ENCODE results near the gene CNOT1.
"Not testable (repeated sequence)": the region's sequence is repeated elsewhere in the genome, so short reads cannot be mapped to it uniquely, and the experiment has no call there.

CNOT1 gene

GRCh38 chr16:58614212-58614611 is 15.4 kb downstream of the CNOT1 start:
- no peaks in the 10 kb centered on the region for H3K27me3 ChIP-seq (ENCODE audit: control insufficient read depth, insufficient read depth, low read length)
- no peaks in the 10 kb centered on the region; the same call in 1 of the 2 replicates for H3K9me3 ChIP-seq (ENCODE audit: control insufficient read depth, insufficient read depth, low read depth, low read length)
- peaks cover 46% of the 10 kb centered on the region for H3K36me3 ChIP-seq (ENCODE audit: control insufficient read depth, insufficient read depth, low read length)
- H3K9ac ChIP-seq (ENCODE audit: low read length) = no peak overlapping the region
- no peak overlapping the region for H3K4me3 ChIP-seq (ENCODE audit: low read depth, low read length)
- H3K4me1 ChIP-seq (ENCODE audit: control insufficient read depth, insufficient read depth, low read length) = no peaks in the 10 kb centered on the region
- no peak overlapping the region for H3K27ac ChIP-seq (ENCODE audit: low read depth, low read length)

DNA sequence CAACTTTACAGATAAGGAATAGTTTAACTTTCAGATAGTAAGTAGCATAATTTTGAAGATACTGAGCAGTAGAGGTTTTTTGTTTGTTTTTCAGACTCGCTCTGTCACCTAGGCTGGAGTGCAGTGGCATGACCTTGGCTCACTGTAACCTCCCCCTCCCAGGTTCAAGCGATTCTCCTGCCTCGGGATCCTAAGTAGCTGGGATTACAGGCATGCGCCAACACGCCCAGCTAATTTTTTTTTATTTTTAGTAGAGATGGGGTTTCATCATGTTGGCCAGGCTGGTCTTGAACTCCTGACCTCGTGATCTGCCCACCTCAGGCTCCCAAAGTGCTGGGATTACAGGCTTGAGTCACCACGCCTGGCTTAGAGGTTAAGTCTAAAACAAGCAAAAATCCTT is 16.7 kb downstream of the CNOT1 start:
- peaks cover 39% of the 10 kb centered on the region for H3K36me3 ChIP-seq (ENCODE audit: control insufficient read depth, insufficient read depth, low read length)
- not testable (repeated sequence) for H3K9ac ChIP-seq (ENCODE audit: low read length); H3K27me3 ChIP-seq (ENCODE audit: control insufficient read depth, insufficient read depth, low read length); H3K9me3 ChIP-seq (ENCODE audit: control insufficient read depth, insufficient read depth, low read depth, low read length); H3K4me3 ChIP-seq (ENCODE audit: low read depth, low read length); H3K4me1 ChIP-seq (ENCODE audit: control insufficient read depth, insufficient read depth, low read length)
- peak overlapping the region; percentile 18; the same call in 1 of the 2 replicates for H3K27ac ChIP-seq (ENCODE audit: low read depth, low read length)

DNA sequence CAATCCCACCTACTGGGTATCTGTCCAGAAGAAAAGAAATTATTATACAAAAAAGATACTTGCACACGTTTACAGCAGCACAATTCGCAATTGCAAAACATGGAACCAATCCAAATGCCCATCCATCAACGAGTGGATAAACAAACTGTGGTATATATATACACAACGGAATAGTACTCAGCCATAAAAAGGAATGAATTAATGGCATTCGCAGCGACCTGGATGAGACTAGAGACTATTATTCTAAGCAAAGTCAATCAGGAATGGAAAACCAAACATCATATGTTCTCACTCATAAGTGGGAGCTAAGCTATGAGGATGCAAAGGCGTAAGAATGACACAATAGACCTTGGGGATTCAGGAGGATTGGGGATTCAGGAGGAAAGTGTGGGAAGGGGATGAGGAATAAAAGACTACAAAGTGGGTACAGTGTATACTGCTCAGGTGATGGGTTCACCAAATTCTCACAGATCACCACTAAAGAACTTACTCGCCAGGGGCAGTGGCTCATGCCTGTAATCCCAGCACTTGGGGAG is 21.0 kb downstream of the CNOT1 start:
- Histone ChIP-seq H3K4me3 (ENCODE audit: low read depth, low read length) (no peak overlapping the region), H3K9me3 (ENCODE audit: control insufficient read depth, insufficient read depth, low read depth, low read length) (no peaks in the 10 kb centered on the region; the same call in 1 of the 2 replicates), H3K36me3 (ENCODE audit: control insufficient read depth, insufficient read depth, low read length) (peaks cover 37% of the 10 kb centered on the region), H3K9ac (ENCODE audit: low read length) (no peak overlapping the region), H3K27me3 (ENCODE audit: control insufficient read depth, insufficient read depth, low read length) (no peaks in the 10 kb centered on the region), H3K27ac (ENCODE audit: low read depth, low read length) (no peak overlapping the region), H3K4me1 (ENCODE audit: control insufficient read depth, insufficient read depth, low read length) (no peaks in the 10 kb centered on the region)

GRCh38 chr16:58605562-58605961 is 24.1 kb downstream of the CNOT1 start:
- H3K36me3 ChIP-seq (ENCODE audit: control insufficient read depth, insufficient read depth, low read length) = peaks cover 35% of the 10 kb centered on the region
- H3K9me3 ChIP-seq (ENCODE audit: control insufficient read depth, insufficient read depth, low read depth, low read length) = no peaks in the 10 kb centered on the region; the same call in 1 of the 2 replicates
- no peak overlapping the region for H3K4me3 ChIP-seq (ENCODE audit: low read depth, low read length)
- no peak overlapping the region for H3K27ac ChIP-seq (ENCODE audit: low read depth, low read length)
- no peaks in the 10 kb centered on the region for H3K27me3 ChIP-seq (ENCODE audit: control insufficient read depth, insufficient read depth, low read length)
- no peaks in the 10 kb centered on the region for H3K4me1 ChIP-seq (ENCODE audit: control insufficient read depth, insufficient read depth, low read length)
- H3K9ac ChIP-seq (ENCODE audit: low read length) = no peak overlapping the region

- H3K36me3 ChIP-seq (ENCODE audit: control insufficient read depth, insufficient read depth, low read length) = peaks cover 84% of the 10 kb centered on the region
- H3K4me1 ChIP-seq (ENCODE audit: control insufficient read depth, insufficient read depth, low read length) = no peaks in the 10 kb centered on the region
- peaks cover 3% of the 10 kb centered on the region; the same call in 1 of the 2 replicates for H3K9me3 ChIP-seq (ENCODE audit: control insufficient read depth, insufficient read depth, low read depth, low read length)
- H3K4me3 ChIP-seq (ENCODE audit: low read depth, low read length) = no peak overlapping the region
- H3K27me3 ChIP-seq (ENCODE audit: control insufficient read depth, insufficient read depth, low read length) = no peaks in the 10 kb centered on the region
- H3K27ac ChIP-seq (ENCODE audit: low read depth, low read length) = no peak overlapping the region
- no peak overlapping the region for H3K9ac ChIP-seq (ENCODE audit: low read length)
These were observed 38.5 kb downstream of the CNOT1 start for GRCh38 chr16:58591083-58591482.

DNA sequence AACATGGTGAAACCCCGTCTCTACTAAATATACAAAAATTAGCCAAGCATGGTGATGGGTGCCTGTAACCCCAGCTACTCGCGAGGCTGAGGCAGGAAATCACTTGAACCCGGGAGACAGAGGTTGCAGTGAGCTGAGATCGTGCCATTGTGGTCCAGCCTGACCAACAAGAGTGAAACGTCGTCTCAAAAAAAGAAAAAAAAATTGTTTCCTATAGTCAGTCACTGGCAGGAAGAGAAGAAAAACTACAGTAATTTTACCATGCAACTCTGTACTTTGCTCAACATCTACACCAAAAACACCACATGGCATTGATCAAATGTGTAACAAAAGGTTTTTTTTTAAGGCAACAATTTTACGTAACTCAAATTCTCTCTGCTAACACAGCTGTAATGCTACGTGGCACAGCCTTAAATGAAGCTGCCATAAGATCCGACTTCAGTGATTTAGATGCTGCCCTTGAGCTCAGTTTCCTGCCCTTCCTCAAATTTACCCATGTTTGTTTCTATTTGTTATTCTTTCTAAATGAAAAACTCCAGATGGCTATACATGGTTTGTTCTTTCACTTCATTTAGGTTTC is 40.2 kb downstream of the CNOT1 start:
- Histone ChIP-seq H3K9ac (ENCODE audit: low read length) (no peak overlapping the region), H3K4me1 (ENCODE audit: control insufficient read depth, insufficient read depth, low read length) (no peaks in the 10 kb centered on the region), H3K9me3 (ENCODE audit: control insufficient read depth, insufficient read depth, low read depth, low read length) (peaks cover 3% of the 10 kb centered on the region; the same call in 1 of the 2 replicates), H3K36me3 (ENCODE audit: control insufficient read depth, insufficient read depth, low read length) (peaks cover 89% of the 10 kb centered on the region), H3K27me3 (ENCODE audit: control insufficient read depth, insufficient read depth, low read length) (no peaks in the 10 kb centered on the region), H3K4me3 (ENCODE audit: low read depth, low read length) (no peak overlapping the region), H3K27ac (ENCODE audit: low read depth, low read length) (no peak overlapping the region)

- H3K4me3 ChIP-seq (ENCODE audit: low read depth, low read length) = no peak overlapping the region
- no peak overlapping the region for H3K9ac ChIP-seq (ENCODE audit: low read length)
- H3K9me3 ChIP-seq (ENCODE audit: control insufficient read depth, insufficient read depth, low read depth, low read length) = peaks cover 3% of the 10 kb centered on the region; the same call in 1 of the 2 replicates
- no peaks in the 10 kb centered on the region for H3K4me1 ChIP-seq (ENCODE audit: control insufficient read depth, insufficient read depth, low read length)
- H3K27ac ChIP-seq (ENCODE audit: low read depth, low read length) = no peak overlapping the region
- H3K36me3 ChIP-seq (ENCODE audit: control insufficient read depth, insufficient read depth, low read length) = peaks cover 91% of the 10 kb centered on the region
- no peaks in the 10 kb centered on the region for H3K27me3 ChIP-seq (ENCODE audit: control insufficient read depth, insufficient read depth, low read length)
These were observed 41.2 kb downstream of the CNOT1 start for GRCh38 chr16:58588406-58588805.

- Histone ChIP-seq H3K4me1 (ENCODE audit: control insufficient read depth, insufficient read depth, low read length) (no peaks in the 10 kb centered on the region), H3K9ac (ENCODE audit: low read length) (no peak overlapping the region), H3K4me3 (ENCODE audit: low read depth, low read length) (no peak overlapping the region), H3K36me3 (ENCODE audit: control insufficient read depth, insufficient read depth, low read length) (peaks cover 92% of the 10 kb centered on the region), H3K27ac (ENCODE audit: low read depth, low read length) (no peak overlapping the region), H3K27me3 (ENCODE audit: control insufficient read depth, insufficient read depth, low read length) (no peaks in the 10 kb centered on the region), H3K9me3 (ENCODE audit: control insufficient read depth, insufficient read depth, low read depth, low read length) (peaks cover 3% of the 10 kb centered on the region; the same call in 1 of the 2 replicates)
These were observed 43.1 kb downstream of the CNOT1 start for GRCh38 chr16:58586340-58587030.

- 0 out of 2 replicates have a peak overlapping the region, but pooled peaks have one; percentile 16 for H3K27ac ChIP-seq (ENCODE audit: low read depth, low read length)
These were observed 44.7 kb downstream of the CNOT1 start for GRCh38 chr16:58584831-58585505.

DNA sequence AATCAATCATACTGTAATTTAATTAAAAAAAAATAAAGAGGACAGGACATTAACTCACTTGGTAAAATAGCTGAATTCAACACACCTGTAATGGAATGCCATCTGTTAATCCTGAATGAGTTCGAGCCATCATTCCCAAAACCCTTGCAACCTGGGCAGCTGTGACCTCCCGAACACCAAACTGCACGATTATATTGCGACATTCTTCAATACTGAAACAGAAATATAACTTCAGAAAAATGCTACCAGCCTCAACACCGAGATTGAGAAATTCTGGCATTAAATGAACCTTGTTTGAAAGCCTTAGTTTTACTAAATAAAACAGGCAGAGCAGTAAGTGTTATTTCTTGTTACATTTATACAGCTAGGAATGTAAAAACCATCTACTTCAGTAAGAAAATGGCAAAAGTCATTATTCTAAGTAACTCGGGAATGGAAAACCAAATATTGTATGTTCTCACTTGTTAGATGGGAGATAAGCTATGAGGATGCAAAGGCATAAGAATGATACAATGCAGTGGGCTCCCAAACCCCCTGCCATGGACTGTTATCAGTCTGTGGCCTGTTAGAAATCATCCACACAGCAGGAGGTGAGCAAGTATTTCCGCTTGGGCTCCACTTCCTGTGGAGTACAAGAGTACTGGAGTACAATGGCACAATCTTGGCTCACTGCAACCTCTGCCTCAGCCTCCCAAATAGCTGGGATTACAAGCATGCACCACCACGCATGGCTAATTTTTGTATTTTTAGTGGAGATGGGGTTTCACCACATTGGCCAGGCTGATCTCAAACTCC is 46.5 kb downstream of the CNOT1 start:
- H3K9ac ChIP-seq (ENCODE audit: low read length) = no peak overlapping the region
- no peaks in the 10 kb centered on the region for H3K27me3 ChIP-seq (ENCODE audit: control insufficient read depth, insufficient read depth, low read length)
- peak overlapping the region; percentile 59; the same call in 1 of the 2 replicates for H3K27ac ChIP-seq (ENCODE audit: low read depth, low read length)
- peaks cover 95% of the 10 kb centered on the region for H3K36me3 ChIP-seq (ENCODE audit: control insufficient read depth, insufficient read depth, low read length)
- H3K4me1 ChIP-seq (ENCODE audit: control insufficient read depth, insufficient read depth, low read length) = no peaks in the 10 kb centered on the region
- H3K4me3 ChIP-seq (ENCODE audit: low read depth, low read length) = no peak overlapping the region
- H3K9me3 ChIP-seq (ENCODE audit: control insufficient read depth, insufficient read depth, low read depth, low read length) = peaks cover 3% of the 10 kb centered on the region; the same call in 1 of the 2 replicates

More at GRCh38 chr16:58584831-58585505, 44.7 kb downstream of the CNOT1 start:
- no peaks in the 10 kb centered on the region for H3K27me3 ChIP-seq (ENCODE audit: control insufficient read depth, insufficient read depth, low read length)
- no peak overlapping the region for H3K9ac ChIP-seq (ENCODE audit: low read length)
- H3K4me3 ChIP-seq (ENCODE audit: low read depth, low read length) = no peak overlapping the region
- H3K36me3 ChIP-seq (ENCODE audit: control insufficient read depth, insufficient read depth, low read length) = peaks cover 95% of the 10 kb centered on the region
- H3K4me1 ChIP-seq (ENCODE audit: control insufficient read depth, insufficient read depth, low read length) = no peaks in the 10 kb centered on the region
- peaks cover 3% of the 10 kb centered on the region; the same call in 1 of the 2 replicates for H3K9me3 ChIP-seq (ENCODE audit: control insufficient read depth, insufficient read depth, low read depth, low read length)

All from HUES6 (cell line).